Dendritic cell treated with granulocyte-macrophage colony-stimulating factor and Interleukin-4, amounts not matched to agents 40 ng/mL and 50 ng/mL, for 4 days (primary cell): ENCODE measurements around the gene PTGFR.

ENCODE experiments used
- H3K27ac Mint-ChIP-seq: one replicate; pipeline ENCODE4 v1.8.0; 2022; ENCODE audit warnings: mild to moderate bottlenecking, mixed read lengths
- H3K27me3 Mint-ChIP-seq: one replicate; pipeline ENCODE4 v1.8.0; 2022; ENCODE audit warnings: mild to moderate bottlenecking, mixed read lengths
- H3K36me3 Mint-ChIP-seq: one replicate; pipeline ENCODE4 v1.8.0; 2022; ENCODE audit warnings: low read depth, mixed read lengths
- H3K4me1 Mint-ChIP-seq: one replicate; pipeline ENCODE4 v1.8.0; 2022; ENCODE audit warnings: low read depth, mixed read lengths
- H3K4me3 Mint-ChIP-seq: one replicate; pipeline ENCODE4 v1.8.0; 2022; ENCODE audit warnings: mild to moderate bottlenecking, moderate library complexity, mixed read lengths
- H3K9me3 Mint-ChIP-seq: one replicate; pipeline ENCODE4 v1.8.0; 2022; ENCODE audit warnings: mixed read lengths
- intact Hi-C: fragments of 100-400 bp; cut with micrococcal nuclease; formaldehyde crosslinking; loops from one replicate; pipeline ENCODE4 v1.15.0; 2022

PTGFR gene

GRCh38 chr1:78577257-78578100, 86.7 kb downstream of the PTGFR start:
- no peak overlapping the region for H3K4me3 Mint-ChIP-seq
- H3K4me1 Mint-ChIP-seq: no peaks in the 10 kb centered on the region
- H3K27me3 Mint-ChIP-seq: no peaks in the 10 kb centered on the region
- no peak overlapping the region for H3K27ac Mint-ChIP-seq
- H3K9me3 Mint-ChIP-seq: no peaks in the 10 kb centered on the region
- H3K36me3 Mint-ChIP-seq: no peaks in the 10 kb centered on the region
- intact Hi-C loops: no loop called here

- no peaks in the 10 kb centered on the region for H3K27me3 Mint-ChIP-seq
- H3K27ac Mint-ChIP-seq: no peak overlapping the region
Measured at GRCh38 chr1:78586572-78586971, 95.8 kb downstream of the PTGFR start.

GRCh38 chr1:78587211-78587610, 96.4 kb downstream of the PTGFR start:
- no peaks in the 10 kb centered on the region for H3K4me1 Mint-ChIP-seq
- intact Hi-C loops: no loop called here
- H3K27me3 Mint-ChIP-seq: no peaks in the 10 kb centered on the region
- no peak overlapping the region for H3K4me3 Mint-ChIP-seq
- no peaks in the 10 kb centered on the region for H3K36me3 Mint-ChIP-seq
- H3K9me3 Mint-ChIP-seq: no peaks in the 10 kb centered on the region
- no peak overlapping the region for H3K27ac Mint-ChIP-seq

More at GRCh38 chr1:78586572-78586971, 95.8 kb downstream of the PTGFR start:
- H3K4me1 Mint-ChIP-seq: no peaks in the 10 kb centered on the region
- no peaks in the 10 kb centered on the region for H3K36me3 Mint-ChIP-seq
- intact Hi-C loops: no loop called here
- H3K4me3 Mint-ChIP-seq: no peak overlapping the region
- H3K9me3 Mint-ChIP-seq: no peaks in the 10 kb centered on the region
